Right cardiac atrium (tissue), 5 donors: Measurements from ENCODE around the gene SLC17A2. TPM values are rescaled to one million over a fixed set of nuclear protein-coding genes. Genes with fewer than 3 reads are reported as not detected.

Experiments
- polyA plus RNA-seq: library from polyadenylated mRNA; stranded (reverse); fragments of 200-250 nt; gene quantifications from one replicate; pipeline ENCODE4 v1.2.3, GENCODE V29; 2013
- total RNA-seq, 4 donors: library from RNA; stranded (reverse); fragmentation: NEBNext Ultra II Directional; extraction: Animal tissue kit (Norgen Biotek cat#: 25700); gene quantifications; one replicate each; pipeline ENCODE4 v1.2.1, GENCODE V29; 2021
- donor health status: healthy with polysubstance abuse.
- donor health status: DM: no; HTN: yes; CAD: no.
- donor health status: DM: no; HTN: no; CAD: no.
- donor health status: DM: no; HTN: yes; CAD: no; lungs with severe emphysema.
- donor health status: DM: yes; HTN: yes; CAD: no.

Gene SLC17A2
- total and polyA plus RNA-seq, 5 donors = not detected

Other genes starting within 250 kb of the SLC17A2 start
- gene SLC17A4, start 175.9 kb downstream of the SLC17A2 start, total RNA-seq = not detected
- 0.02 TPM for gene SLC17A4, start 175.9 kb downstream of the SLC17A2 start, polyA plus RNA-seq
- gene SLC17A1, start 98.6 kb downstream of the SLC17A2 start, total RNA-seq = not detected
- not detected for gene SLC17A1, start 98.6 kb downstream of the SLC17A2 start, polyA plus RNA-seq
- gene SLC17A3, start 56.4 kb downstream of the SLC17A2 start, total RNA-seq = under 1 TPM in 1 of 4 donors, not detected in 3; 0.34 TPM
- gene SLC17A3, start 56.4 kb downstream of the SLC17A2 start, polyA plus RNA-seq = not detected
- 1 to 10 TPM; 4.0 to 4.7 (median 4.4) TPM for gene TRIM38, start 32.1 kb upstream of the SLC17A2 start, total RNA-seq
- 2.7 TPM for gene TRIM38, start 32.1 kb upstream of the SLC17A2 start, polyA plus RNA-seq
- gene HFE, start 156.7 kb upstream of the SLC17A2 start, total RNA-seq = 10 to 100 TPM in 1 of 4 donors, 1 to 10 TPM in 3; 4.3 to 13.2 (median 8.4) TPM
- 5.3 TPM for gene HFE, start 156.7 kb upstream of the SLC17A2 start, polyA plus RNA-seq